Measurements from ENCODE around the gene SRSF3.

DNA sequence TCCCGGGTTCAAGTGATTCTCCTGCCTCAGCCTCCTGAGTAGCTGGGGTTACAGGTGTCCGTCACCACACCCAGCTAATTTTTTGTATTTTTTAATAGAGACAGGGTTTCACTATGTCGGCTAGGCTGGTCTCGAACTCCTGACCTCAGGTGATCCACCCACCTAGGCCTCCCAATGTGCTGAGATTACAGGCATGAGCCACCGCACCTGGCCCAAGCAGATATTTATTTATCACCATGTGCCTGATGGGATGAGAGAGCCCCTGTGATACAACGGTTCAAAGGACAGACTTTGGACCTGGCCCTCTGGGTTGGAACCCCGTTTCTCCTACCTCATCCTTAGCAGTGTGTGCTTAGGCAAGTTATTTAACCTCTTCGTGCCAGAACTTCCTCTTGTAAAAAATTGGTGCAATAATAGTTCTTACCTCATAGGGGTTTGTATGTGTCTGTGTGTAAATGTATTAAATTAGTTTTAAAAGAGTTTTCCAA, 27.7 kb upstream of the SRSF3 start:
- TF ChIP-seq POLR2A (IDR thresholded peaks at IDR 0.05): no peak
- TF ChIP-seq, protein P1, sequence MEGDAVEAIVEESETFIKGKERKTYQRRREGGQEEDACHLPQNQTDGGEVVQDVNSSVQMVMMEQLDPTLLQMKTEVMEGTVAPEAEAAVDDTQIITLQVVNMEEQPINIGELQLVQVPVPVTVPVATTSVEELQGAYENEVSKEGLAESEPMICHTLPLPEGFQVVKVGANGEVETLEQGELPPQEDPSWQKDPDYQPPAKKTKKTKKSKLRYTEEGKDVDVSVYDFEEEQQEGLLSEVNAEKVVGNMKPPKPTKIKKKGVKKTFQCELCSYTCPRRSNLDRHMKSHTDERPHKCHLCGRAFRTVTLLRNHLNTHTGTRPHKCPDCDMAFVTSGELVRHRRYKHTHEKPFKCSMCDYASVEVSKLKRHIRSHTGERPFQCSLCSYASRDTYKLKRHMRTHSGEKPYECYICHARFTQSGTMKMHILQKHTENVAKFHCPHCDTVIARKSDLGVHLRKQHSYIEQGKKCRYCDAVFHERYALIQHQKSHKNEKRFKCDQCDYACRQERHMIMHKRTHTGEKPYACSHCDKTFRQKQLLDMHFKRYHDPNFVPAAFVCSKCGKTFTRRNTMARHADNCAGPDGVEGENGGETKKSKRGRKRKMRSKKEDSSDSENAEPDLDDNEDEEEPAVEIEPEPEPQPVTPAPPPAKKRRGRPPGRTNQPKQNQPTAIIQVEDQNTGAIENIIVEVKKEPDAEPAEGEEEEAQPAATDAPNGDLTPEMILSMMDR (IDR thresholded peaks at IDR 0.05): no peak

All from uterus (tissue), 2 donors.